PC-3 (cell line): ENCODE results near the gene PHAX. TPM values are rescaled to one million over a fixed set of nuclear protein-coding genes. Genes with fewer than 3 reads are reported as not detected.
"Not testable (repeated sequence)": the region's sequence is repeated elsewhere in the genome, so short reads cannot be mapped to it uniquely, and the experiment has no call there.

Experiments used
- ATAC-seq: fragments of 200-7000 bp; cut with Tn5 transposase; 2 replicates; pipeline ENCODE4 v1.9.1; 2020; ENCODE audit warnings: mild to moderate bottlenecking, moderate library complexity
- BruUV-seq: library from RNA; stranded (reverse); fragments of 400-500 nt; replicated peaks from 2 replicates; lab custom pipeline; 2021; lab: Mats Ljungman, UMichigan
- CTCF ChIA-PET: fragments of 300-600 bp; sonication (Branson Sonifier 250); formaldehyde crosslinking; loops from one replicate; lab custom pipeline; 2022; ENCODE audit warnings: antibody characterized with exemption; lab: Charles Lee
- POLR2A ChIA-PET: fragments of 300-600 bp; sonication (Branson Sonifier 250); formaldehyde crosslinking; loops from one replicate; lab custom pipeline; 2022; ENCODE audit warnings: antibody characterized with exemption; ENCODE audit not compliant: unreplicated experiment; lab: Charles Lee
- DNase-seq: peaks from one replicate; pipeline ENCODE4 v3.0.0-alpha.2; 2015
- H2AFZ ChIP-seq: fragments of 300-600 bp; sonication (generic); 2 replicates; pipeline ENCODE4 v1.6.0; 2016; ENCODE audit warnings: antibody characterized with exemption, low read length
- H3F3A ChIP-seq: fragments of 300-600 bp; sonication (generic); one replicate; pipeline ENCODE4 v1.6.0; 2017; ENCODE audit warnings: antibody characterized with exemption, low read length, control low read depth, mild to moderate bottlenecking; ENCODE audit not compliant: unreplicated experiment
- H3K27ac ChIP-seq: fragments of 300-600 bp; sonication (generic); 2 replicates; pipeline ENCODE4 v1.5.1; 2016; ENCODE audit warnings: mild to moderate bottlenecking, low read length
- H3K27me3 ChIP-seq: fragments of 300-600 bp; sonication (generic); 2 replicates; pipeline ENCODE4 v1.6.1; 2016; ENCODE audit warnings: low read length, mixed read lengths
- H3K36me3 ChIP-seq: fragments of 300-600 bp; sonication (generic); 2 replicates; pipeline ENCODE4 v1.6.1; 2016; ENCODE audit warnings: low read depth, mixed run types, low read length, mixed read lengths
- H3K4me1 ChIP-seq: fragments of 300-600 bp; sonication (generic); 2 replicates; pipeline ENCODE4 v1.5.1; 2016; ENCODE audit warnings: low read length; ENCODE audit not compliant: insufficient read depth
- H3K4me2 ChIP-seq: fragments of 300-600 bp; sonication (generic); 2 replicates; pipeline ENCODE4 v1.6.0; 2016; ENCODE audit warnings: low read length
- H3K4me3 ChIP-seq: fragments of 300-600 bp; sonication (generic); 2 replicates; pipeline ENCODE4 v1.5.1; 2016; ENCODE audit warnings: mild to moderate bottlenecking, low read length, mixed read lengths
- H3K79me2 ChIP-seq: fragments of 300-600 bp; sonication (generic); 2 replicates; pipeline ENCODE4 v1.6.1; 2017; ENCODE audit warnings: low read length, mixed read lengths
- H3K9ac ChIP-seq: fragments of 300-600 bp; sonication (generic); 2 replicates; pipeline ENCODE4 v1.6.0; 2016; ENCODE audit warnings: mild to moderate bottlenecking, low read length
- H3K9me2 ChIP-seq: fragments of 300-600 bp; sonication (generic); replicated peaks from 2 replicates; pipeline ENCODE4 v1.6.1; 2016; ENCODE audit warnings: mixed run types, low read length, mixed read lengths
- H3K9me3 ChIP-seq: fragments of 300-600 bp; sonication (generic); 2 replicates; pipeline ENCODE4 v1.6.1; 2016; ENCODE audit warnings: low read length, mixed read lengths
- H4K20me1 ChIP-seq: fragments of 300-600 bp; sonication (generic); 2 replicates; pipeline ENCODE4 v1.6.1; 2016; ENCODE audit warnings: low read length, mixed read lengths
- EZH2 ChIP-seq: fragments of 300-600 bp; sonication (generic); IDR thresholded peaks from one replicate; pipeline ENCODE4 v1.6.1; 2017; ENCODE audit warnings: antibody characterized with exemption, mild to moderate bottlenecking, low read length; ENCODE audit not compliant: unreplicated experiment
- EZH2phosphoT487 ChIP-seq: fragments of 300-600 bp; sonication (generic); IDR thresholded peaks from 2 replicates; pipeline ENCODE4 v1.6.1; 2018; ENCODE audit warnings: mild to moderate bottlenecking, antibody characterized with exemption, low read length, borderline replicate concordance
- intact Hi-C: fragments of 100-400 bp; cut with micrococcal nuclease; formaldehyde crosslinking; loops from 2 replicates; pipeline ENCODE4 v1.9.0; 2023
- total RNA-seq: library from RNA; depleted of rRNA; stranded (reverse); fragments of >200 nt; gene quantifications from 2 replicates; pipeline ENCODE4 v1.2.3, GENCODE V29; 2014
- TF ChIP-seq, protein P1 (sequence below): fragments of 300-600 bp; sonication (generic); conservative IDR thresholded peaks from 2 replicates; pipeline ENCODE4 v1.5.1; 2017; ENCODE audit warnings: antibody characterized with exemption, low read depth, mild to moderate bottlenecking, low read length

PHAX gene
- total RNA-seq, 1 experiment from 2014 or later = 40.3 TPM

DNA sequence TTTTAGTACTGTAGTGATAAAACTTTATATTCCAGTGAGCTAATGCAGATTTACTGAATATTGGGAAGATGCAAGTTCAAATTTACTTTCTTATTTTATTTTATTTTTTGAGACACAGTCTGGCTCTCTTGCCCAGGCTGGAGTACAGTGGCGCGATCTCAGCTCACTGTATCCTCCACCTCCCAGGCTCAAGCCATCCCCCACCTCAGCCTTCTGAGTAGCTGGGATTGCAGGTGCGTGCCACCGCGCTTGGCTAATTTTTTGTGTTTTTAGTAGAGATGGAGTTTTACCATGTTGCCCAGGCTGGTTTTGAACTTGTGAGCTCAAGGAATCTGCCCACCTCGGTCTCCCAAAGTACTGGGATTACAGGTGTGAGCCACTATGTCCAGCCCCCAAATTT, 9.9 kb downstream of the PHAX start:
- TF ChIP-seq EZH2 = no peak
- TF ChIP-seq, protein P1, sequence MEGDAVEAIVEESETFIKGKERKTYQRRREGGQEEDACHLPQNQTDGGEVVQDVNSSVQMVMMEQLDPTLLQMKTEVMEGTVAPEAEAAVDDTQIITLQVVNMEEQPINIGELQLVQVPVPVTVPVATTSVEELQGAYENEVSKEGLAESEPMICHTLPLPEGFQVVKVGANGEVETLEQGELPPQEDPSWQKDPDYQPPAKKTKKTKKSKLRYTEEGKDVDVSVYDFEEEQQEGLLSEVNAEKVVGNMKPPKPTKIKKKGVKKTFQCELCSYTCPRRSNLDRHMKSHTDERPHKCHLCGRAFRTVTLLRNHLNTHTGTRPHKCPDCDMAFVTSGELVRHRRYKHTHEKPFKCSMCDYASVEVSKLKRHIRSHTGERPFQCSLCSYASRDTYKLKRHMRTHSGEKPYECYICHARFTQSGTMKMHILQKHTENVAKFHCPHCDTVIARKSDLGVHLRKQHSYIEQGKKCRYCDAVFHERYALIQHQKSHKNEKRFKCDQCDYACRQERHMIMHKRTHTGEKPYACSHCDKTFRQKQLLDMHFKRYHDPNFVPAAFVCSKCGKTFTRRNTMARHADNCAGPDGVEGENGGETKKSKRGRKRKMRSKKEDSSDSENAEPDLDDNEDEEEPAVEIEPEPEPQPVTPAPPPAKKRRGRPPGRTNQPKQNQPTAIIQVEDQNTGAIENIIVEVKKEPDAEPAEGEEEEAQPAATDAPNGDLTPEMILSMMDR = no peak
- no peak for TF ChIP-seq EZH2phosphoT487
- ChIA-PET POLR2A (no interaction called here), CTCF (no interaction called here)
- no peaks in the 10 kb centered on the region for H3K9me2 ChIP-seq
- H3K27ac ChIP-seq = no peak overlapping the region
- peaks cover 97% of the 10 kb centered on the region for H3K79me2 ChIP-seq
- no peak overlapping the region for H3K4me3 ChIP-seq
- no peak overlapping the region for H3K4me2 ChIP-seq
- no peaks in the 10 kb centered on the region for H3F3A ChIP-seq
- H4K20me1 ChIP-seq = peaks cover 14% of the 10 kb centered on the region
- DNase-seq (no peak), ATAC-seq (no peak)
- no TSS peak for BruUV-seq
- H3K4me1 ChIP-seq = peaks cover under 1% of the 10 kb centered on the region; the same call in 1 of the 2 replicates
- H3K36me3 ChIP-seq = peaks cover 17% of the 10 kb centered on the region
- H3K9me3 ChIP-seq = no peaks in the 10 kb centered on the region
- H3K27me3 ChIP-seq = no peaks in the 10 kb centered on the region
- H3K9ac ChIP-seq = no peak overlapping the region
- intact Hi-C loops = no loop called here
- no peak overlapping the region for H2AFZ ChIP-seq

DNA sequence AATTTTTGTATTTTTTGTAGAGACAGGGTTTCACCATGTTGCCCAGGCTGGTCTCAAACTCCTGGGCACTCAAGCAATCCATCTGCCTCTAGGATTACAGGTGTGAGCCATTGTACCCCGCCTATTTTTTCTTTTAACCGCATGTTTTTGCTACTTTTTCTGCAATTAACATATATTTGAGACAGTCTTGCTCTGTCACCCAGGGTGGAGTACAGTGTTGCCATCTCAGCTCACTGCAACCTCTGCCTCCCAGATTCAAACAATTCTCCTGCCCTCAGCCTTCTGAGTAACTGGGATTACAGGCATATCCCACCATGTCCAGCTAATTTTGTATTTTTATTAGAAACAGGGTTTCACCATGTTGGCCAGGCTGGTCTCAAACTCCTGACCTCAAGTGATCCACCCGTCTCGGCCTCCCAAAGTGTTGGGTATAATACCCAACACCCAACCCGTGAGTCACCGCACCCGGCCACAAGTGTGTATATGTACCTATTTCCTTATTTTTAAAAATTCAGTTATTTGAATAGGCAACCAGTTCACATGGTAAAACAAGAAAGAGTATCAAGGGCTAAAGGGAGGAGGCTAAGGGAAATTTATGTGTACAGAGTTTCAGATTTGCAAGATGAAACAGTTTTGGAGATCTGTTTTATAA, 13.3 kb downstream of the PHAX start:
- ChIA-PET POLR2A (no interaction called here), CTCF (no interaction called here)
- Histone ChIP-seq H3K9me2 (no peaks in the 10 kb centered on the region), H3K27ac (no peak overlapping the region), H3K27me3 (no peaks in the 10 kb centered on the region), H4K20me1 (no peaks in the 10 kb centered on the region; the same call in 1 of the 2 replicates), H3K4me2 (no peak overlapping the region), H3K9me3 (no peaks in the 10 kb centered on the region), H3K36me3 (peaks cover 8% of the 10 kb centered on the region), H3K79me2 (peaks cover 71% of the 10 kb centered on the region), H3F3A (no peaks in the 10 kb centered on the region), H2AFZ (no peak overlapping the region), H3K4me3 (no peak overlapping the region), H3K9ac (no peak overlapping the region), H3K4me1 (no peaks in the 10 kb centered on the region)
- no TSS peak for BruUV-seq
- DNase-seq = no peak
- intact Hi-C loops = no loop called here
- TF ChIP-seq, protein P1 = no peak
- TF ChIP-seq EZH2phosphoT487 = no peak
- no peak for TF ChIP-seq EZH2
- ATAC-seq = no peak

GRCh38 chr5:126615286-126615685, 14.5 kb downstream of the PHAX start:
- Histone ChIP-seq H3K9ac (no peak overlapping the region), H3F3A (no peaks in the 10 kb centered on the region), H2AFZ (no peak overlapping the region), H3K4me2 (no peak overlapping the region), H3K9me2 (no peaks in the 10 kb centered on the region), H3K9me3 (no peaks in the 10 kb centered on the region), H3K4me1 (no peaks in the 10 kb centered on the region), H3K79me2 (peaks cover 58% of the 10 kb centered on the region), H3K36me3 (peaks cover 3% of the 10 kb centered on the region), H3K27me3 (no peaks in the 10 kb centered on the region), H3K4me3 (no peak overlapping the region), H3K27ac (no peak overlapping the region), H4K20me1 (no peaks in the 10 kb centered on the region; the same call in 1 of the 2 replicates)
- TF ChIP-seq, protein P1 = no peak
- DNase-seq (no peak), ATAC-seq (no peak)
- CTCF ChIA-PET = no interaction called here
- BruUV-seq = no TSS peak
- intact Hi-C loops = no loop called here
- POLR2A ChIA-PET = no interaction called here

GRCh38 chr5:126617603-126618002, 16.9 kb downstream of the PHAX start:
- H3K9ac ChIP-seq, POLR2A ChIA-PET, BruUV-seq: not testable (repeated sequence)

More at GRCh38 chr5:126617603-126618002, 16.9 kb downstream of the PHAX start:
- H3K27me3 ChIP-seq, CTCF ChIA-PET, H4K20me1 ChIP-seq, H3K4me1 ChIP-seq, H3K4me3 ChIP-seq, H2AFZ ChIP-seq, DNase-seq, H3K9me3 ChIP-seq, H3F3A ChIP-seq, H3K27ac ChIP-seq, H3K4me2 ChIP-seq, ATAC-seq, H3K36me3 ChIP-seq, intact Hi-C loops, H3K9me2 ChIP-seq: not testable (repeated sequence)
- H3K79me2 ChIP-seq = peaks cover 35% of the 10 kb centered on the region
